ENCODE measurements around the gene APAF1.

Gene APAF1, protein sequence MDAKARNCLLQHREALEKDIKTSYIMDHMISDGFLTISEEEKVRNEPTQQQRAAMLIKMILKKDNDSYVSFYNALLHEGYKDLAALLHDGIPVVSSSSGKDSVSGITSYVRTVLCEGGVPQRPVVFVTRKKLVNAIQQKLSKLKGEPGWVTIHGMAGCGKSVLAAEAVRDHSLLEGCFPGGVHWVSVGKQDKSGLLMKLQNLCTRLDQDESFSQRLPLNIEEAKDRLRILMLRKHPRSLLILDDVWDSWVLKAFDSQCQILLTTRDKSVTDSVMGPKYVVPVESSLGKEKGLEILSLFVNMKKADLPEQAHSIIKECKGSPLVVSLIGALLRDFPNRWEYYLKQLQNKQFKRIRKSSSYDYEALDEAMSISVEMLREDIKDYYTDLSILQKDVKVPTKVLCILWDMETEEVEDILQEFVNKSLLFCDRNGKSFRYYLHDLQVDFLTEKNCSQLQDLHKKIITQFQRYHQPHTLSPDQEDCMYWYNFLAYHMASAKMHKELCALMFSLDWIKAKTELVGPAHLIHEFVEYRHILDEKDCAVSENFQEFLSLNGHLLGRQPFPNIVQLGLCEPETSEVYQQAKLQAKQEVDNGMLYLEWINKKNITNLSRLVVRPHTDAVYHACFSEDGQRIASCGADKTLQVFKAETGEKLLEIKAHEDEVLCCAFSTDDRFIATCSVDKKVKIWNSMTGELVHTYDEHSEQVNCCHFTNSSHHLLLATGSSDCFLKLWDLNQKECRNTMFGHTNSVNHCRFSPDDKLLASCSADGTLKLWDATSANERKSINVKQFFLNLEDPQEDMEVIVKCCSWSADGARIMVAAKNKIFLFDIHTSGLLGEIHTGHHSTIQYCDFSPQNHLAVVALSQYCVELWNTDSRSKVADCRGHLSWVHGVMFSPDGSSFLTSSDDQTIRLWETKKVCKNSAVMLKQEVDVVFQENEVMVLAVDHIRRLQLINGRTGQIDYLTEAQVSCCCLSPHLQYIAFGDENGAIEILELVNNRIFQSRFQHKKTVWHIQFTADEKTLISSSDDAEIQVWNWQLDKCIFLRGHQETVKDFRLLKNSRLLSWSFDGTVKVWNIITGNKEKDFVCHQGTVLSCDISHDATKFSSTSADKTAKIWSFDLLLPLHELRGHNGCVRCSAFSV (N-terminal part only)

DNA sequence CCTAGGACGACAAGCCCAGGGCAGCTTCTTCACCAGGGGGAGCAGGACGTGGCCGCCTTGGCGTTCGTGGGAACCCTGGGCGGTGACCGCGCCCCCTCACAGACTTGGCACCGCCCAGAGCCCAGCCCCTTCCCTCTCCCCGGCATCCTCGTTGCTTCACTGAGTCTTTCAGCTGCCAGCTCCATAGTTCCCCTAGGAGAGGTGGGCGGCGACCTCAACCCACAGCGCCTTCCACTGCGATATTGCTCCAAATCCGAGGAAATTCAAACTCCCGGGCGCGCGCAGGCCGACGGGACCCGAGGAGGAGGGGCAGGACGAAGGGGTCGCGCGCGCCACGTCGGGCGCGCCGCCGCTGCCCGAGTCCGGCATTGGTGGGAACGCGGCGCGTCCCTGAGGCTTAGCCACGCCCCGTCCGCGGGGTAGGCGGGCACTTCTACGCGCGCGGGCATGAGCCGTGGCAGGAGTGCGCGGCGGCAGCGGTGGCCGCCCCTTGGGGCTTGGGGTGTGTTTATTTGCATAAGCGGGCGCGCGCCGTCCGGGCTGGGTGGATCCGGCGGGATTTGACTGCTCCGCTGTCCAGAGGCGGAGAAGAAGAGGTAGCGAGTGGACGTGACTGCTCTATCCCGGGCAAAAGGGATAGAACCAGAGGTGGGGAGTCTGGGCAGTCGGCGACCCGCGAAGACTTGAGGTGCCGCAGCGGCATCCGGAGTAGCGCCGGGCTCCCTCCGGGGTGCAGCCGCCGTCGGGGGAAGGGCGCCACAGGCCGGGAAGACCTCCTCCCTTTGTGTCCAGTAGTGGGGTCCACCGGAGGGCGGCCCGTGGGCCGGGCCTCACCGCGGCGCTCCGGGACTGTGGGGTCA, at the start of gene APAF1, which contains the start of gene IKBIP:
Gene APAF1 (plus strand): TSS at position 579 of the 860 bp plus-strand sequence. CDS start 3,070 bp downstream, outside the sequence.
Gene IKBIP (minus strand): TSS at position 77 of the 860 bp plus-strand sequence. CDS start 87 bp downstream, outside the sequence.
- no peak for TF ChIP-seq RAD21 (IDR thresholded peaks at IDR 0.05; ENCODE audit: low read depth)
- TF ChIP-seq, protein P1, sequence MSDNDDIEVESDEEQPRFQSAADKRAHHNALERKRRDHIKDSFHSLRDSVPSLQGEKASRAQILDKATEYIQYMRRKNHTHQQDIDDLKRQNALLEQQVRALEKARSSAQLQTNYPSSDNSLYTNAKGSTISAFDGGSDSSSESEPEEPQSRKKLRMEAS (IDR thresholded peaks at IDR 0.05) = peak; percentile 11; the same call in 1 of the 2 replicates
- TF ChIP-seq EGR1 (IDR thresholded peaks at IDR 0.05) = peak; percentile 55; the same call in 1 of the 2 replicates
- peak; percentile 33 for TF ChIP-seq TAF1 (IDR thresholded peaks at IDR 0.05; ENCODE audit: low read depth)

DNA sequence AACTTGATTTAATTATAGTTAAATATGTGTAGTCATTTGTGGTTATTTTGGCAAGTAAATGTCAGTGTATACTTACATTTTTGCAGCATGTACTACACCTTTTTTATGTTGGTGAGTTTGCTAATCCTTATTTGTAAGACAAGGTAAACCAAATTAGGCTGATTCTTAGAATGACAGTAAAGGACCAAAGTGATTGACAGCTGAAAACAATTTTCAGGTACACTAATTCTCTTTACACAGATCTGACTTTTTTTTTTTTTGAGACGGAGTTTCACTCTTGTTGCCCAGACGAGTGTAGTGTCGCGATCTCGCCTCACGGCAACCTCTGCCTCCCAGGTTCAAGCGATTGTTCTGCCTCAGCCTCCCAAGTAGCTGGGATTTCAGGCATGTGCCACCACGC, 43.2 kb upstream of the APAF1 start:
- no peak for TF ChIP-seq FOXM1 (IDR thresholded peaks at IDR 0.05; ENCODE audit: borderline replicate concordance, low read depth)
- no peak for TF ChIP-seq CEBPB (IDR thresholded peaks at IDR 0.05)
- TF ChIP-seq TAF1 (IDR thresholded peaks at IDR 0.05; ENCODE audit: low read depth) = no peak
- TF ChIP-seq TEAD4 (IDR thresholded peaks at IDR 0.05) = no peak
- no peak for TF ChIP-seq RAD21 (IDR thresholded peaks at IDR 0.05; ENCODE audit: low read depth)
- TF ChIP-seq, protein P2, sequence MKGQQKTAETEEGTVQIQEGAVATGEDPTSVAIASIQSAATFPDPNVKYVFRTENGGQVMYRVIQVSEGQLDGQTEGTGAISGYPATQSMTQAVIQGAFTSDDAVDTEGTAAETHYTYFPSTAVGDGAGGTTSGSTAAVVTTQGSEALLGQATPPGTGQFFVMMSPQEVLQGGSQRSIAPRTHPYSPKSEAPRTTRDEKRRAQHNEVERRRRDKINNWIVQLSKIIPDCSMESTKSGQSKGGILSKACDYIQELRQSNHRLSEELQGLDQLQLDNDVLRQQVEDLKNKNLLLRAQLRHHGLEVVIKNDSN (IDR thresholded peaks at IDR 0.05) = no peak
- no peak for TF ChIP-seq YY1 (IDR thresholded peaks at IDR 0.05; ENCODE audit: low read depth)
- TF ChIP-seq EP300 (IDR thresholded peaks at IDR 0.05; ENCODE audit: borderline replicate concordance) = no peak
- no peak for TF ChIP-seq EGR1 (IDR thresholded peaks at IDR 0.05)
- no peak for TF ChIP-seq CREB1 (IDR thresholded peaks at IDR 0.05; ENCODE audit: low read depth)
- TF ChIP-seq, protein P3, sequence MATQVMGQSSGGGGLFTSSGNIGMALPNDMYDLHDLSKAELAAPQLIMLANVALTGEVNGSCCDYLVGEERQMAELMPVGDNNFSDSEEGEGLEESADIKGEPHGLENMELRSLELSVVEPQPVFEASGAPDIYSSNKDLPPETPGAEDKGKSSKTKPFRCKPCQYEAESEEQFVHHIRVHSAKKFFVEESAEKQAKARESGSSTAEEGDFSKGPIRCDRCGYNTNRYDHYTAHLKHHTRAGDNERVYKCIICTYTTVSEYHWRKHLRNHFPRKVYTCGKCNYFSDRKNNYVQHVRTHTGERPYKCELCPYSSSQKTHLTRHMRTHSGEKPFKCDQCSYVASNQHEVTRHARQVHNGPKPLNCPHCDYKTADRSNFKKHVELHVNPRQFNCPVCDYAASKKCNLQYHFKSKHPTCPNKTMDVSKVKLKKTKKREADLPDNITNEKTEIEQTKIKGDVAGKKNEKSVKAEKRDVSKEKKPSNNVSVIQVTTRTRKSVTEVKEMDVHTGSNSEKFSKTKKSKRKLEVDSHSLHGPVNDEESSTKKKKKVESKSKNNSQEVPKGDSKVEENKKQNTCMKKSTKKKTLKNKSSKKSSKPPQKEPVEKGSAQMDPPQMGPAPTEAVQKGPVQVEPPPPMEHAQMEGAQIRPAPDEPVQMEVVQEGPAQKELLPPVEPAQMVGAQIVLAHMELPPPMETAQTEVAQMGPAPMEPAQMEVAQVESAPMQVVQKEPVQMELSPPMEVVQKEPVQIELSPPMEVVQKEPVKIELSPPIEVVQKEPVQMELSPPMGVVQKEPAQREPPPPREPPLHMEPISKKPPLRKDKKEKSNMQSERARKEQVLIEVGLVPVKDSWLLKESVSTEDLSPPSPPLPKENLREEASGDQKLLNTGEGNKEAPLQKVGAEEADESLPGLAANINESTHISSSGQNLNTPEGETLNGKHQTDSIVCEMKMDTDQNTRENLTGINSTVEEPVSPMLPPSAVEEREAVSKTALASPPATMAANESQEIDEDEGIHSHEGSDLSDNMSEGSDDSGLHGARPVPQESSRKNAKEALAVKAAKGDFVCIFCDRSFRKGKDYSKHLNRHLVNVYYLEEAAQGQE (IDR thresholded peaks at IDR 0.05; ENCODE audit: low read depth) = no peak
- TF ChIP-seq ZBTB7A (IDR thresholded peaks at IDR 0.05; ENCODE audit: low read depth) = no peak
- TF ChIP-seq TCF12 (IDR thresholded peaks at IDR 0.05; ENCODE audit: low read depth) = no peak
- TF ChIP-seq, protein P1 (IDR thresholded peaks at IDR 0.05) = no peak
- TF ChIP-seq NFIC (IDR thresholded peaks at IDR 0.05) = no peak

DNA sequence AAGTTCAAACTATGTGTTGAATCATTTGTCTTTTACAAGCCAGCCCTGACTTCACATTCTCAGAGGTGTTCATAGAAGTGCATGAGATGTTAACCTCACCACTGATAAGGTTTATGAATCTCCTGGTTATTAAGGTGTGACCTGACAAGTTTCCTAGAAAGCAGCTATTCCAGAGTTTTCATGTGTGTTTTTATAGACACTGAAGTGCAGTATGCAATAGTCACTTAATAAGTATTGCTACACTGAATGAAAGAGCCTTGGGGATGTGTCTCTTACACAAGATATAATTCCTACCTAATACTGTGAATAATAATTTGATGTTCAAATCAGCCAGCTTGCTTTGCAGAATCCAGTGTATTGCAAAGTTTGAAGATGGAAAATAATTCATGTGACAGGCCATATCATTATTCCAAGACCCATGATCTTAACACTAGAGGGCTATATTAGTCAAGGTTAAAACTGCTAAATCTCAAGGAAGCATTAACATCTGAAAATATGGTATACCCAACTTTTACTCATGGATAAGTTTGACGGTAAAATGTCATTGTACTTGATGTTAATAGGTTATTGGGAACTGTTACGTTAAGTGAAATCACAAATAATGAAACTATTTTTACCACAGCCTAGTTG, 38.6 kb upstream of the APAF1 start:
- TF ChIP-seq FOXM1 (IDR thresholded peaks at IDR 0.05; ENCODE audit: borderline replicate concordance, low read depth) (no peak), YY1 (IDR thresholded peaks at IDR 0.05; ENCODE audit: low read depth) (no peak), ZBTB7A (IDR thresholded peaks at IDR 0.05; ENCODE audit: low read depth) (no peak), RAD21 (IDR thresholded peaks at IDR 0.05; ENCODE audit: low read depth) (peak; percentile 40; the same call in 1 of the 2 replicates), TCF12 (IDR thresholded peaks at IDR 0.05; ENCODE audit: low read depth) (no peak), TAF1 (IDR thresholded peaks at IDR 0.05; ENCODE audit: low read depth) (no peak)
- TF ChIP-seq, protein P2 (IDR thresholded peaks at IDR 0.05) = no peak
- TF ChIP-seq, protein P3 (IDR thresholded peaks at IDR 0.05; ENCODE audit: low read depth) = no peak

DNA sequence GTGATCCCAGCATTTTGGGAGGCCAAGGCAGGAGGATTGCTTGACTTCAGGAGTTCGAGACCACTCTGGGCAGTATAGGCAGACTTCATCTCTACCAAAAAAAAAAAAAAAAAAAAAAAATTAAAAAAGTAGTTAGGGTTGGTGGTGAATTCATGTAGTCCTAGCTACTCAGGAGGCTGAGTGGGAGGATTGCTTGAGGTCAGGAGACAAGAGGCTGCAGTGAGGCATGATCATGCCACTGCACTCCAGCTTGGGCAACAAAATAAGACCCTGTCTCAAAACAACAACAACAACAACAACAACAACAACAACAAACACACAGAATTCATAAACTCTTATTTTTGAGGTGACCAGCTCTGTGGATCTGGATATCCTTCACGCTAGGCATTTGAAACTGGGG, 34.5 kb upstream of the APAF1 start:
- TF ChIP-seq CREB1 (IDR thresholded peaks at IDR 0.05; ENCODE audit: low read depth) (no peak), CEBPB (IDR thresholded peaks at IDR 0.05) (no peak), EP300 (IDR thresholded peaks at IDR 0.05; ENCODE audit: borderline replicate concordance) (no peak)
- TF ChIP-seq, protein P2 (IDR thresholded peaks at IDR 0.05) = no peak
